Progenitor cell of endocrine pancreas (in vitro differentiated cells): Measurements from ENCODE around the gene PRDM16. TPM values are rescaled to one million over a fixed set of nuclear protein-coding genes. Genes with fewer than 3 reads are reported as not detected.
"Not testable (repeated sequence)": the region's sequence is repeated elsewhere in the genome, so short reads cannot be mapped to it uniquely, and the experiment has no call there.

Experiments used
- DNase-seq: peaks from one replicate; pipeline ENCODE4 v3.0.0; 2021; ENCODE audit warnings: low spot score; ENCODE audit not compliant: unreplicated experiment
- H3K27ac Mint-ChIP-seq: 2 replicates; pipeline ENCODE4 v1.8.0; 2021; ENCODE audit warnings: mild to moderate bottlenecking, moderate library complexity, mixed read lengths
- H3K27me3 Mint-ChIP-seq: 2 replicates; pipeline ENCODE4 v1.8.0; 2021; ENCODE audit warnings: mixed read lengths
- H3K36me3 Mint-ChIP-seq: 2 replicates; pipeline ENCODE4 v1.8.0; 2022; ENCODE audit warnings: mixed read lengths; ENCODE audit not compliant: insufficient read depth
- H3K4me1 Mint-ChIP-seq: 2 replicates; pipeline ENCODE4 v1.8.0; 2021; ENCODE audit warnings: low read depth, mixed read lengths
- H3K4me3 Mint-ChIP-seq: 2 replicates; pipeline ENCODE4 v1.8.0; 2021; ENCODE audit warnings: low read depth, mild to moderate bottlenecking, moderate library complexity, mixed read lengths
- H3K9me3 Mint-ChIP-seq: 2 replicates; pipeline ENCODE4 v1.8.0; 2021; ENCODE audit warnings: low read depth, mixed read lengths
- CTCF ChIP-seq: fragments of 200-600 bp; sonication (generic); IDR thresholded peaks from one replicate; pipeline ENCODE4 v1.5.0; 2021; ENCODE audit warnings: antibody characterized with exemption, mild to moderate bottlenecking; ENCODE audit not compliant: unreplicated experiment
- total RNA-seq: library from RNA; stranded (reverse); gene quantifications from 2 replicates; pipeline ENCODE4 v1.2.1, GENCODE V29; 2021

PRDM16 gene
- total RNA-seq, 1 donor from 2014 or later = 69.1 TPM

GRCh38 chr1:3161176-3161840, 92.3 kb downstream of the PRDM16 start:
- no peaks in the 10 kb centered on the region for H3K9me3 Mint-ChIP-seq
- no peak overlapping the region for H3K4me3 Mint-ChIP-seq
- H3K4me1 Mint-ChIP-seq = peaks cover 5% of the 10 kb centered on the region
- no peak for TF ChIP-seq CTCF
- H3K36me3 Mint-ChIP-seq = peaks cover 2% of the 10 kb centered on the region
- DNase-seq = no peak
- H3K27ac Mint-ChIP-seq = no peak overlapping the region
- no peaks in the 10 kb centered on the region for H3K27me3 Mint-ChIP-seq

GRCh38 chr1:3162322-3162882, 93.4 kb downstream of the PRDM16 start:
- no peak for DNase-seq
- no peak overlapping the region for H3K4me3 Mint-ChIP-seq
- no peak for TF ChIP-seq CTCF
- peaks cover 3% of the 10 kb centered on the region for H3K27me3 Mint-ChIP-seq
- peak overlapping the region; percentile 81 for H3K27ac Mint-ChIP-seq
- H3K36me3 Mint-ChIP-seq = peaks cover 5% of the 10 kb centered on the region
- H3K9me3 Mint-ChIP-seq = no peaks in the 10 kb centered on the region
- peaks cover 4% of the 10 kb centered on the region for H3K4me1 Mint-ChIP-seq

- peaks cover 4% of the 10 kb centered on the region for H3K4me1 Mint-ChIP-seq
Observed at GRCh38 chr1:3163356-3163755, 94.4 kb downstream of the PRDM16 start.

GRCh38 chr1:3164671-3165070, 95.7 kb downstream of the PRDM16 start:
- H3K4me1 Mint-ChIP-seq = peaks cover 5% of the 10 kb centered on the region
- H3K36me3 Mint-ChIP-seq = peaks cover 4% of the 10 kb centered on the region
- H3K27ac Mint-ChIP-seq = no peak overlapping the region
- H3K9me3 Mint-ChIP-seq = no peaks in the 10 kb centered on the region
- H3K27me3 Mint-ChIP-seq = peaks cover 3% of the 10 kb centered on the region
- no peak overlapping the region for H3K4me3 Mint-ChIP-seq
- no peak for DNase-seq
- no peak for TF ChIP-seq CTCF

More at GRCh38 chr1:3163356-3163755, 94.4 kb downstream of the PRDM16 start:
- no peak overlapping the region for H3K27ac Mint-ChIP-seq
- no peak for DNase-seq
- H3K4me3 Mint-ChIP-seq = no peak overlapping the region
- peaks cover 5% of the 10 kb centered on the region for H3K36me3 Mint-ChIP-seq
- TF ChIP-seq CTCF = no peak
- peaks cover 3% of the 10 kb centered on the region for H3K27me3 Mint-ChIP-seq
- H3K9me3 Mint-ChIP-seq = no peaks in the 10 kb centered on the region

GRCh38 chr1:3165189-3165588, 96.2 kb downstream of the PRDM16 start:
- not testable (repeated sequence) for DNase-seq, H3K9me3 Mint-ChIP-seq, H3K27me3 Mint-ChIP-seq, H3K36me3 Mint-ChIP-seq, H3K4me1 Mint-ChIP-seq, H3K27ac Mint-ChIP-seq, H3K4me3 Mint-ChIP-seq
